Peyer's patch (tissue), 4 donors: ENCODE measurements around the gene PPBP. TPM values are rescaled to one million over a fixed set of nuclear protein-coding genes. Genes with fewer than 3 reads are reported as not detected.

Experiments used
- DNase-seq, 3 donors: peaks; one replicate each; pipeline ENCODE4 v3.0.0-alpha.2; 2017 to 2019
- H3K27ac ChIP-seq, 4 donors: fragments of 200-600 bp; sonication (generic); one replicate each; pipeline ENCODE4 v1.5.1; 2016 to 2019
- H3K27me3 ChIP-seq, 2 donors: fragments of 200-600 bp; sonication (generic); one replicate each; pipeline ENCODE4 v1.5.1; 2019
- H3K36me3 ChIP-seq, 3 donors: fragments of 200-600 bp; sonication (generic); one replicate each; pipeline ENCODE4 v1.5.1; 2016 to 2019
- H3K4me1 ChIP-seq, 4 donors: fragments of 200-600 bp; sonication (generic); one replicate each; pipeline ENCODE4 v1.5.1; 2016 to 2019
- H3K4me3 ChIP-seq, 4 donors: fragments of 200-600 bp; sonication (generic); 1 replicate in 3 of 4; 2 replicates in 1 of 4; pipeline ENCODE4 v1.5.1; 2016 to 2019; ENCODE audit warnings: mild to moderate bottlenecking in 1 of 4
- H3K9me3 ChIP-seq, 4 donors: fragments of 200-600 bp; sonication (generic); one replicate each; pipeline ENCODE4 v1.5.1; 2016 to 2019; ENCODE audit warnings: mild to moderate bottlenecking in 1 of 4
- CTCF ChIP-seq, 6 experiments: fragments of 450-650 bp in 4 of 6; fragments of 200-600 bp in 2 of 6; sonication (generic) in 1 of 6; IDR thresholded peaks; one replicate each; pipeline ENCODE4 v1.5.1; 2017 to 2019; ENCODE audit warnings: antibody characterized with exemption in 6 of 6, mild to moderate bottlenecking in 3 of 6, moderate library complexity in 1 of 6
- POLR2A ChIP-seq, 2 donors: fragments of 450-650 bp; IDR thresholded peaks; one replicate each; pipeline ENCODE4 v1.5.1; 2017; ENCODE audit warnings: antibody characterized with exemption in 2 of 2, mild to moderate bottlenecking in 2 of 2, moderate library complexity in 2 of 2
- total RNA-seq, 4 donors: library from RNA; depleted of rRNA; stranded (reverse); fragments of >200 nt; gene quantifications; one replicate each; pipeline ENCODE4 v1.1.0, GENCODE V29; 2016

Gene PPBP
- total RNA-seq, 4 donors from 2014 or later: not detected

- Histone ChIP-seq H3K9me3 (no peaks in the 10 kb centered on the region), H3K27ac (no peak overlapping the region), H3K4me1 (no peaks in the 10 kb centered on the region), H3K36me3 (no peaks in the 10 kb centered on the region), H3K27me3 (no peaks in the 10 kb centered on the region), H3K4me3 (no peak overlapping the region)
- DNase-seq: no peak
- TF ChIP-seq CTCF (IDR thresholded peaks at IDR 0.05) (no peak), POLR2A (IDR thresholded peaks at IDR 0.05) (no peak)
Observed at GRCh38 chr4:73947239-73947985, 40.6 kb downstream of the PPBP start.

DNA sequence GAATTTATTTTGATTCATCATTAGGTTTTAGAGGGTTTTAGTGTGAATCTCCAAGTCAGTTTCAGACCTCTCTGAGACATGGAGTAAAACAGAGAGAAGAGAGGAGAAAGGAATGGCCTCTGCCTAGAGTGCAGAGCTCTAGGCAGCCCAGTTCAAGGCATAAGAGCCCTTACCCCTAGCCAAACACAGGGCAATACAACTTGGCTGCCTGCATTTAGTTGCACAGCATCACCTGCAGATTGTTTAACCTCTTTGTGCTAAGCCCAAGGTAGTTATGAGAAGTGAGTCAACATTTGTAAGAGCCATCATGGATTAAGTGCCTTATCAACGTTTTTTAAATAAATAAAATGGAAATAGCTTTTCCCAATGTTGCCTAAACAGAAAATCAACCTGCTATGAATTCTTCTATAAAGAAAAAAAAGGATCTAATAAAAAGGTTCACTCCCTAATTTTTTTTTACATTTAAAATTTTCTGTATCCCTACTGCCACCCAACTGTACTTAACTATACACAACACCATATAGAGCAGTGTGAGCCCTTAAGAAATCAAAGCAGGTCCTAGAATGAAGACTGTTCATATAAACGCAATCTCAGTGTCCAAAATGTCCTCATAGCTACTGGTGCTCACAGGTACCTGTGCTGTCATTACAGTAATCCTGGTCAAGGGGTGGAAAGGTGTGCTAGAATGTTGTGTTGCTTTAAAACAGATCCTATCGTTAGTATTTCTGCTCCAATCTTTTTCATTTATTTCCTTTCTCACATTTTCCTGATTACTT, 42.1 kb downstream of the PPBP start:
- Histone ChIP-seq H3K9me3 (no peaks in the 10 kb centered on the region), H3K36me3 (no peaks in the 10 kb centered on the region), H3K4me1 (no peaks in the 10 kb centered on the region), H3K4me3 (no peak overlapping the region), H3K27me3 (no peaks in the 10 kb centered on the region), H3K27ac (no peak overlapping the region)
- DNase-seq: no peak
- TF ChIP-seq POLR2A (IDR thresholded peaks at IDR 0.05) (no peak), CTCF (IDR thresholded peaks at IDR 0.05) (no peak)

DNA sequence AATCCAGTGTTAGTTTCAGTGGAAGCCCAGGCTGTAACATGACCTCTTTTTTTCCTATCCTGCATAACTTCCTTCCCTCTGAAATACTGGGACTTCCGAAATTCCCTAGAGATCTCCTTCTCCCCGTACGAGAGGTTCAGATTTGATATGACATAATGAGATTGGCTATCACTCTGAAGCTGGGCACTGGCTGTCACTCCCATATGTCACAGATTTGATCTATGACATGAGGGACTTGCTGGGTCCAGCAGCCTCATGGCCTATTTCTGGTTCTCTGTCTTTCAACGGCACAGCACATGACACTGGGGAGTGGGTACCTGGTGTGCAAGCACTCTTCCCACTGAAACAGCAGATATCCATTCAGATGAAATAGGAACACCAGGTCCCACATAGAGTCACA, 42.9 kb downstream of the PPBP start:
- TF ChIP-seq CTCF (IDR thresholded peaks at IDR 0.05) (no peak), POLR2A (IDR thresholded peaks at IDR 0.05) (no peak)
- no peaks in the 10 kb centered on the region for H3K36me3 ChIP-seq
- H3K27ac ChIP-seq: no peak overlapping the region
- H3K9me3 ChIP-seq: no peaks in the 10 kb centered on the region
- H3K4me3 ChIP-seq: no peak overlapping the region
- H3K4me1 ChIP-seq: no peaks in the 10 kb centered on the region
- no peak for DNase-seq
- no peaks in the 10 kb centered on the region for H3K27me3 ChIP-seq

DNA sequence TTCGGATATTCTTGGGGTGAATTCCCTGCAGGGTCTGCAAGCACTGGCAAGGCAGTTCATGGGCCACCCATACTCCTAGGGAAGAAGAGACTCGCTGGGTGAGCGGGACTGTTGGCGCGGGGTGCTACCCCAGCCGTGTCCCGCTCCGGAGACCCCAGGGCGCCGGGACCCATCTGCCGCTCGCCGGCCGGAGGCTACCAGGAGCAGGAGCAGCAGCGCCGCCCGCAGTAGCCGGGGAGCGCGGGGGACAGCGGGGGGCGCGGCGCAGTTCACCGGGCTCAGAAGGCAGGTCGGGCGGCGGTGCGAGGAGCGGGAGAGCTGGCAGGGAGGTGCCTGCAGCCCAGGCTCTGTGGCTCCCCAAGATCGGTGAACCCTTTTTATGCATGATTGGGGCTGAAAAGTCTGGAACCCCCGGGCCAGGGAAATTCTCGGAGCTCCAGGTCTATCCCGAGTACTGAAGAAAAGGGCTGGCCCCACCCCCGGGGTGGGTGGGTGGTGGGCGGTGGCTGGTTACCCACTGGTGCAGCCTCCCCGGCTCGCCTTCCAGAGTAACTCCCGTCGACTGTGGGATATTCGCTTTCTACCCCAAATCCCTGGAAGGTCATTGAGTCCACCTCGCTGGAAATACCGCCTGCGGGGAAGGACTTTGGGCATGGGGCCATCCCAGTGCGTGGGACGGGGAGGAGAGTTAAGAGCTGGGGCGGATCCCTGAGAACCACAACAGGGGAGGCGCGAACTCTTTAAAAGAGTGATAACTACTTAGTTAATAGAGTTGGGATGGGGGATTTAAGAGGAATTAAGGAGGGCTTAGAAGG, 43.7 kb downstream of the PPBP start:
- peak in 2 of 3 donors; percentile 50 to 63 for DNase-seq
- Histone ChIP-seq H3K9me3 (no peaks in the 10 kb centered on the region), H3K27me3 (no peaks in the 10 kb centered on the region), H3K4me1 (no peaks in the 10 kb centered on the region), H3K36me3 (no peaks in the 10 kb centered on the region), H3K4me3 (peak overlapping the region in 3 of 4 donors; percentile 9 to 55 (median 51)), H3K27ac (no peak overlapping the region)
- TF ChIP-seq POLR2A (IDR thresholded peaks at IDR 0.05) (no peak), CTCF (IDR thresholded peaks at IDR 0.05) (no peak)

- Histone ChIP-seq H3K4me1 (no peaks in the 10 kb centered on the region), H3K4me3 (no peak overlapping the region), H3K36me3 (no peaks in the 10 kb centered on the region), H3K27me3 (no peaks in the 10 kb centered on the region), H3K9me3 (no peaks in the 10 kb centered on the region), H3K27ac (no peak overlapping the region)
- no peak for DNase-seq
- no peak for TF ChIP-seq POLR2A (IDR thresholded peaks at IDR 0.05)
- TF ChIP-seq CTCF (IDR thresholded peaks at IDR 0.05): no peak
Observed at GRCh38 chr4:73943555-73943954, 44.4 kb downstream of the PPBP start.
